Esophagus squamous epithelium (tissue), 5 donors: ENCODE results near the gene KANSL1. TPM values are rescaled to one million over a fixed set of nuclear protein-coding genes. Genes with fewer than 3 reads are reported as not detected.
A peak's percentile ranks its signal among the peaks of the same experiment; 100 is the strongest.

Experiments used
- DNase-seq: peaks from one replicate; lab custom pipeline; 2025; lab: John Stamatoyannopoulos, UW
- H3K27ac ChIP-seq, 4 donors: fragments of 200-600 bp; sonication (generic); one replicate each; pipeline ENCODE4 v1.5.1; 2016 to 2019; ENCODE audit warnings: mild to moderate bottlenecking in 1 of 4
- H3K27me3 ChIP-seq, 4 donors: fragments of 200-600 bp; sonication (generic); 1 replicate in 3 of 4; 2 replicates in 1 of 4; pipeline versions ENCODE4 v1.5.1 to v1.6.0; 2017 to 2021; ENCODE audit warnings: antibody characterized with exemption in 1 of 4
- H3K36me3 ChIP-seq, 3 donors: fragments of 200-600 bp; sonication (generic); one replicate each; pipeline ENCODE4 v1.5.1; 2016 to 2019
- H3K4me1 ChIP-seq, 3 donors: fragments of 200-600 bp; sonication (generic); one replicate each; pipeline ENCODE4 v1.5.1; 2017 to 2019
- H3K4me3 ChIP-seq, 4 donors: fragments of 200-600 bp; sonication (generic); 1 replicate in 3 of 4; 2 replicates in 1 of 4; pipeline ENCODE4 v1.5.1; 2016 to 2019; ENCODE audit warnings: mild to moderate bottlenecking in 2 of 4, moderate library complexity in 1 of 4
- H3K9me3 ChIP-seq, 3 donors: fragments of 200-600 bp; sonication (generic); one replicate each; pipeline ENCODE4 v1.5.1; 2016 to 2019
- POLR2A ChIP-seq, 4 donors: fragments of 450-650 bp; IDR thresholded peaks; one replicate each; pipeline ENCODE4 v1.6.1; 2017; ENCODE audit warnings: antibody characterized with exemption in 4 of 4, mild to moderate bottlenecking in 4 of 4, moderate library complexity in 3 of 4
- WGBS, 2 donors: methylation state at CpG; one replicate each; pipeline ENCODE4 v1.1.5; 2018; 5-methylcytosine and 5-hydroxymethylcytosine counted together
- intact Hi-C: fragments of 100-400 bp; cut with DNase I; formaldehyde crosslinking; loops from one replicate; pipeline ENCODE4 v1.15.0; 2022
- total RNA-seq, 4 donors: library from RNA; depleted of rRNA; stranded (reverse); fragments of >200 nt; gene quantifications; one replicate each; pipeline ENCODE4 v1.1.0, GENCODE V29; 2016
- TF ChIP-seq, protein P1 (sequence below), 6 experiments: fragments of 450-650 bp in 4 of 6; fragments of 200-600 bp in 2 of 6; sonication (generic) in 2 of 6; IDR thresholded peaks; one replicate each; pipeline ENCODE4 v1.5.1; 2016 to 2019; ENCODE audit warnings: antibody characterized with exemption in 6 of 6, mild to moderate bottlenecking in 4 of 6, moderate library complexity in 4 of 6
- donor health status: DM: yes; HTN: yes; CAD: no.

Gene KANSL1
- total RNA-seq, 4 donors from 2014 or later: 31.0 to 79.0 (median 51.8) TPM

GRCh38 chr17:46178550-46179214, 14.5 kb downstream of the KANSL1 start:
- Histone ChIP-seq H3K27ac (peak overlapping the region in 1 of 4 donors; percentile 42), H3K36me3 (no peaks in the 10 kb centered on the region), H3K4me3 (no peak overlapping the region), H3K9me3 (no peaks in the 10 kb centered on the region), H3K4me1 (peaks cover 0 to 98% (median 47%) of the 10 kb centered on the region in 3 donors), H3K27me3 (no peaks in the 10 kb centered on the region)
- intact Hi-C loops: no loop called here
- TF ChIP-seq POLR2A (IDR thresholded peaks at IDR 0.05): no peak
- TF ChIP-seq, protein P1, sequence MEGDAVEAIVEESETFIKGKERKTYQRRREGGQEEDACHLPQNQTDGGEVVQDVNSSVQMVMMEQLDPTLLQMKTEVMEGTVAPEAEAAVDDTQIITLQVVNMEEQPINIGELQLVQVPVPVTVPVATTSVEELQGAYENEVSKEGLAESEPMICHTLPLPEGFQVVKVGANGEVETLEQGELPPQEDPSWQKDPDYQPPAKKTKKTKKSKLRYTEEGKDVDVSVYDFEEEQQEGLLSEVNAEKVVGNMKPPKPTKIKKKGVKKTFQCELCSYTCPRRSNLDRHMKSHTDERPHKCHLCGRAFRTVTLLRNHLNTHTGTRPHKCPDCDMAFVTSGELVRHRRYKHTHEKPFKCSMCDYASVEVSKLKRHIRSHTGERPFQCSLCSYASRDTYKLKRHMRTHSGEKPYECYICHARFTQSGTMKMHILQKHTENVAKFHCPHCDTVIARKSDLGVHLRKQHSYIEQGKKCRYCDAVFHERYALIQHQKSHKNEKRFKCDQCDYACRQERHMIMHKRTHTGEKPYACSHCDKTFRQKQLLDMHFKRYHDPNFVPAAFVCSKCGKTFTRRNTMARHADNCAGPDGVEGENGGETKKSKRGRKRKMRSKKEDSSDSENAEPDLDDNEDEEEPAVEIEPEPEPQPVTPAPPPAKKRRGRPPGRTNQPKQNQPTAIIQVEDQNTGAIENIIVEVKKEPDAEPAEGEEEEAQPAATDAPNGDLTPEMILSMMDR (IDR thresholded peaks at IDR 0.05): no peak
- DNase-seq: no peak
- WGBS, 2 donors: 66 to 82% methylated on average over 4 of the region's 4 CpGs

DNA sequence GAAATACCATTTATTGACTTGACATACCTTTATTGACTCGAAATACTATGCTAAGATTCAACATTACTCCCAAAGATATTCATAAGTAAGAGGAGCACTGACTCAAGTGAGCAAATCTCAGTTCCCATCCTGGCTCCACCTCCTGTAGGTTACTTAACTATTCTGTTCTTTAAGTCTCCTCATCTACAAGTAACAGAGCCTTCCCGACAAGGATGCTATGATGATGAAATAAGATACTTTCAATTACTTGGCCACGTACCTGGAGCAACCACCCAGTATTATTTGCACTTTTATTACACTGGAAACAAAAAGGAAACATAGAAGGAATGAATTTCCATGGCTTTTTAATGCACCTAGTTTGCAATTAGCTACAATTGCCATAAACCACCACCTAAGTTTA, 16.3 kb downstream of the KANSL1 start:
- H3K4me1 ChIP-seq: peaks cover 0 to 98% (median 40%) of the 10 kb centered on the region in 3 donors
- TF ChIP-seq, protein P1 (IDR thresholded peaks at IDR 0.05): no peak
- no peak for TF ChIP-seq POLR2A (IDR thresholded peaks at IDR 0.05)
- intact Hi-C loops: no loop called here
- no peak overlapping the region for H3K4me3 ChIP-seq
- DNase-seq: no peak
- no peaks in the 10 kb centered on the region for H3K27me3 ChIP-seq
- no peaks in the 10 kb centered on the region for H3K9me3 ChIP-seq
- WGBS, 2 donors: 64 to 74% methylated on average over 3 of the region's 3 CpGs
- peaks cover 0 to 3% (median under 1%) of the 10 kb centered on the region in 3 donors for H3K36me3 ChIP-seq
- no peak overlapping the region for H3K27ac ChIP-seq

DNA sequence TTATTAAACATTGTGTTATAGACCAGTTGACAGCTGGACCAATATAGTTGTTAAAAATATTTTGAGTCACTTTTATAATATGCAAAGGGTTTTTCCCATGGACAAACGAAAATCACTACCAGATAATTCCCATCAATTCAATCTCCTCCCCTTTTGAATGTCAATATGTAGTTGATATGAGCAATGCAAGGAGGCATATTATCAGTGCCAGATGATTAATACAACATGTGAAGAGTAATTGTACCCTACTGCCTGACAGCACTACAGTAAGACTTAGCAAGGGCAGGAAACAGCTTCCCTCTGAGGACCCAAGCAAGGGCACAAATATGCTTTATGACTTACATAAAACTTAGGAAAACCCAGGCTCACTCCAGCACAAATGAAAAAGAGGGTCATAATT, 17.3 kb downstream of the KANSL1 start:
- 0 to 21% methylated on average over 1 of the region's 1 CpG for whole genome bisulfite sequencing, 2 donors
- intact Hi-C loops: no loop called here
- TF ChIP-seq, protein P1 (IDR thresholded peaks at IDR 0.05): no peak
- no peak for TF ChIP-seq POLR2A (IDR thresholded peaks at IDR 0.05)
- Histone ChIP-seq H3K36me3 (peaks cover 8 to 14% (median 9%) of the 10 kb centered on the region in 3 donors), H3K9me3 (no peaks in the 10 kb centered on the region), H3K4me1 (peaks cover 0 to 98% (median 40%) of the 10 kb centered on the region in 3 donors), H3K4me3 (no peak overlapping the region), H3K27ac (no peak overlapping the region), H3K27me3 (no peaks in the 10 kb centered on the region)
- no peak for DNase-seq

- Histone ChIP-seq H3K4me3 (no peak overlapping the region), H3K9me3 (no peaks in the 10 kb centered on the region), H3K27ac (no peak overlapping the region), H3K4me1 (peaks cover 0 to 98% (median 25%) of the 10 kb centered on the region in 3 donors), H3K27me3 (no peaks in the 10 kb centered on the region), H3K36me3 (peaks cover 8 to 42% (median 11%) of the 10 kb centered on the region in 3 donors)
- no peak for TF ChIP-seq POLR2A (IDR thresholded peaks at IDR 0.05)
- TF ChIP-seq, protein P1 (IDR thresholded peaks at IDR 0.05): no peak
- no peak for DNase-seq
- WGBS, 2 donors: 88 to 94% methylated on average over 2 of the region's 2 CpGs
- intact Hi-C loops: no loop called here
These were observed 20.1 kb downstream of the KANSL1 start for GRCh38 chr17:46173153-46173552.

GRCh38 chr17:46171939-46172338, 21.3 kb downstream of the KANSL1 start:
- 87 to 92% methylated on average over 13 to 14 of the region's 14 CpGs for WGBS, 2 donors
- intact Hi-C loops: no loop called here
- Histone ChIP-seq H3K4me3 (no peak overlapping the region), H3K9me3 (no peaks in the 10 kb centered on the region), H3K36me3 (peaks cover 8 to 46% (median 11%) of the 10 kb centered on the region in 3 donors), H3K4me1 (peaks cover 0 to 99% (median 32%) of the 10 kb centered on the region in 3 donors), H3K27me3 (no peaks in the 10 kb centered on the region), H3K27ac (no peak overlapping the region)
- no peak for TF ChIP-seq POLR2A (IDR thresholded peaks at IDR 0.05)
- TF ChIP-seq, protein P1 (IDR thresholded peaks at IDR 0.05): no peak
- DNase-seq: no peak
